ENCODE measurements around the gene JAKMIP1.

- TF ChIP-seq CTCF (IDR thresholded peaks at IDR 0.05) (no peak), EP300 (IDR thresholded peaks at IDR 0.05) (no peak)
Measured at GRCh38 chr4:6123976-6124375, 76.4 kb downstream of the JAKMIP1 start.
